Activated B cell treated with CpG ODN at 0.5 μM for 24 hours (primary cell): ENCODE data around the gene EIF4E1B. TPM values are rescaled to one million over a fixed set of nuclear protein-coding genes. Genes with fewer than 3 reads are reported as not detected.

ENCODE experiments used
- ATAC-seq: fragments of 200-7000 bp; cut with Tn5 transposase; one replicate; pipeline ENCODE4 v1.10.0; 2021; ENCODE audit warnings: low read depth, mild to moderate bottlenecking, moderate library complexity
- CTCF ChIA-PET: fragments of 350-600 bp; sonication (Branson Sonifier 250); formaldehyde crosslinking; loops from one replicate; lab custom pipeline; 2021; ENCODE audit warnings: antibody characterized with exemption; lab: Charles Lee
- POLR2A ChIA-PET: fragments of 350-600 bp; sonication (Branson Sonifier 250); formaldehyde crosslinking; loops from one replicate; lab custom pipeline; 2021; ENCODE audit warnings: antibody characterized with exemption; lab: Charles Lee
- DNase-seq: peaks from one replicate; pipeline ENCODE4 v3.0.0; 2022
- H3K27ac Mint-ChIP-seq: one replicate; pipeline ENCODE4 v1.8.0; 2020; ENCODE audit warnings: mixed read lengths
- H3K27me3 Mint-ChIP-seq: one replicate; pipeline ENCODE4 v1.8.0; 2021; ENCODE audit warnings: mixed read lengths
- H3K36me3 Mint-ChIP-seq: one replicate; pipeline ENCODE4 v1.8.0; 2021; ENCODE audit warnings: low read depth, mixed read lengths
- H3K4me1 Mint-ChIP-seq: one replicate; pipeline ENCODE4 v1.8.0; 2021; ENCODE audit warnings: mixed read lengths
- H3K4me3 Mint-ChIP-seq: one replicate; pipeline ENCODE4 v1.8.0; 2020; ENCODE audit warnings: mild to moderate bottlenecking, mixed read lengths
- H3K9me3 Mint-ChIP-seq: one replicate; pipeline ENCODE4 v1.8.0; 2020; ENCODE audit warnings: mixed read lengths
- CTCF ChIP-seq: fragments of 200-600 bp; IDR thresholded peaks from one replicate; pipeline ENCODE4 v1.8.0; 2022; ENCODE audit warnings: antibody characterized with exemption, mild to moderate bottlenecking
- intact Hi-C: fragments of 100-400 bp; cut with micrococcal nuclease; formaldehyde crosslinking; loops from one replicate; pipeline ENCODE4 v1.15.1; 2024
- total RNA-seq: library from RNA; stranded (reverse); gene quantifications from 2 replicates; pipeline ENCODE4 v1.2.3, GENCODE V29; 2022

EIF4E1B gene
- total RNA-seq, 1 donor from 2014 or later = not detected

GRCh38 chr5:176616511-176616910 is 14.0 kb upstream of the EIF4E1B start:
- no peak for ATAC-seq
- no peak for TF ChIP-seq CTCF
- Mint-ChIP-seq H3K9me3 (no peaks in the 10 kb centered on the region), H3K27ac (no peak overlapping the region), H3K36me3 (no peaks in the 10 kb centered on the region), H3K4me1 (peaks cover 9% of the 10 kb centered on the region), H3K27me3 (peaks cover 62% of the 10 kb centered on the region), H3K4me3 (no peak overlapping the region)
- CTCF ChIA-PET = no interaction called here
- DNase-seq = no peak
- intact Hi-C loops = no loop called here
- POLR2A ChIA-PET = no interaction called here

- DNase-seq (no peak), ATAC-seq (no peak)
- ChIA-PET POLR2A (no interaction called here), CTCF (no interaction called here)
- intact Hi-C loops = loop anchor here (1.0 kb wide), 2 partner anchors 12 to 44 kb away; partner anchors contain the start of genes EIF4E1B and SNCB
- Mint-ChIP-seq H3K4me1 (peaks cover 9% of the 10 kb centered on the region), H3K9me3 (no peaks in the 10 kb centered on the region), H3K4me3 (peak overlapping the region; percentile 24), H3K27ac (no peak overlapping the region), H3K36me3 (no peaks in the 10 kb centered on the region), H3K27me3 (peaks cover 54% of the 10 kb centered on the region)
- TF ChIP-seq CTCF = no peak
Measured at GRCh38 chr5:176618783-176619182, 11.7 kb upstream of the EIF4E1B start.

GRCh38 chr5:176619203-176619568 is 11.3 kb upstream of the EIF4E1B start:
- peaks cover 57% of the 10 kb centered on the region for H3K27me3 Mint-ChIP-seq

GRCh38 chr5:176619569-176620332 is 10.7 kb upstream of the EIF4E1B start:
- DNase-seq = no peak
- peaks cover 58% of the 10 kb centered on the region for H3K27me3 Mint-ChIP-seq
- H3K4me3 Mint-ChIP-seq = no peak overlapping the region
- no peaks in the 10 kb centered on the region for H3K9me3 Mint-ChIP-seq
- no peaks in the 10 kb centered on the region for H3K36me3 Mint-ChIP-seq
- no peak for TF ChIP-seq CTCF
- peaks cover 9% of the 10 kb centered on the region for H3K4me1 Mint-ChIP-seq
- H3K27ac Mint-ChIP-seq = no peak overlapping the region
- POLR2A ChIA-PET = no interaction called here
- CTCF ChIA-PET = no interaction called here
- no peak for ATAC-seq
- intact Hi-C loops = loop anchor here (1.0 kb wide), 2 partner anchors 11 to 45 kb away; partner anchors contain the start of genes EIF4E1B and SNCB

More at GRCh38 chr5:176619203-176619568, 11.3 kb upstream of the EIF4E1B start:
- Mint-ChIP-seq H3K9me3 (no peaks in the 10 kb centered on the region), H3K27ac (no peak overlapping the region), H3K36me3 (no peaks in the 10 kb centered on the region), H3K4me1 (peaks cover 9% of the 10 kb centered on the region), H3K4me3 (peak overlapping the region; percentile 24)
- POLR2A ChIA-PET = no interaction called here
- CTCF ChIA-PET = no interaction called here
- ATAC-seq = peak; percentile 96
- peak; percentile 50 for DNase-seq
- intact Hi-C loops = loop anchor here (1.0 kb wide), 2 partner anchors 11 to 45 kb away; partner anchors contain the start of genes EIF4E1B and SNCB
- no peak for TF ChIP-seq CTCF

- Mint-ChIP-seq H3K9me3 (no peaks in the 10 kb centered on the region), H3K27ac (no peak overlapping the region), H3K36me3 (no peaks in the 10 kb centered on the region), H3K4me3 (peak overlapping the region; percentile 71), H3K4me1 (peaks cover 9% of the 10 kb centered on the region), H3K27me3 (peaks cover 55% of the 10 kb centered on the region)
- ChIA-PET POLR2A (interaction anchor here (0.9 kb wide), 1 partner anchor 27 kb away, joined by 3 read pairs; the partner anchor contains the start of gene TSPAN17), CTCF (no interaction called here)
- ATAC-seq (no peak), DNase-seq (no peak)
- intact Hi-C loops = no loop called here
- no peak for TF ChIP-seq CTCF
Measured at GRCh38 chr5:176620333-176620981, 10.0 kb upstream of the EIF4E1B start.
